ENCODE measurements around the gene RGS1.

RGS1 gene

GRCh38 chr1:192627901-192628300 lies 52.3 kb downstream of the RGS1 start:
- DNase-seq = no peak

GRCh38 chr1:192628396-192629057 lies 53.0 kb downstream of the RGS1 start:
- no peak for DNase-seq

- no peak for DNase-seq
Observed at GRCh38 chr1:192629612-192630011, 54.0 kb downstream of the RGS1 start.

Data from activated T-cell treated with anti-CD3 and anti-CD28 coated beads, Interleukin-2, amount 50 U/mL, for 48 hours (primary cell).